Loucy (cell line): Measurements from ENCODE around the gene TTF2.

Experiments
- H2AFZ ChIP-seq: fragments of 200-600 bp; sonication (generic); 2 replicates; pipeline ENCODE4 v1.6.0; 2016; ENCODE audit warnings: antibody characterized with exemption, mild to moderate bottlenecking, low read length, moderate library complexity
- H3F3A ChIP-seq: fragments of 200-600 bp; 2 replicates; pipeline ENCODE4 v1.6.0; 2016; ENCODE audit warnings: antibody characterized with exemption, low read depth, mild to moderate bottlenecking
- H3K27me3 ChIP-seq: fragments of 200-600 bp; sonication (generic); 2 replicates; pipeline ENCODE4 v1.6.1; 2014; ENCODE audit warnings: low read length, mild to moderate bottlenecking; ENCODE audit not compliant: insufficient read depth, poor library complexity, severe bottlenecking
- H3K36me3 ChIP-seq: fragments of 200-600 bp; sonication (generic); 2 replicates; pipeline ENCODE4 v1.6.1; 2016; ENCODE audit warnings: low read length; ENCODE audit not compliant: insufficient read depth
- H3K4me1 ChIP-seq: fragments of 200-600 bp; sonication (generic); 2 replicates; pipeline ENCODE4 v1.5.1; 2014; ENCODE audit warnings: low read length, mild to moderate bottlenecking; ENCODE audit not compliant: insufficient read depth, poor library complexity, severe bottlenecking
- H3K4me2 ChIP-seq: fragments of 200-600 bp; sonication (generic); 2 replicates; pipeline ENCODE4 v1.6.0; 2014; ENCODE audit warnings: antibody characterized with exemption, low read length, low read depth, mild to moderate bottlenecking; ENCODE audit not compliant: poor library complexity, severe bottlenecking
- H3K4me3 ChIP-seq: fragments of 200-600 bp; sonication (generic); 2 replicates; pipeline ENCODE4 v1.5.1; 2014; ENCODE audit warnings: low read length, mild to moderate bottlenecking, mixed read lengths; ENCODE audit not compliant: poor library complexity, severe bottlenecking
- H3K79me2 ChIP-seq: fragments of 200-600 bp; sonication (generic); 2 replicates; pipeline ENCODE4 v1.6.1; 2014; ENCODE audit warnings: low read length; ENCODE audit not compliant: insufficient read depth
- H3K9ac ChIP-seq: fragments of 200-600 bp; sonication (generic); 2 replicates; pipeline ENCODE4 v1.6.0; 2014; ENCODE audit warnings: mild to moderate bottlenecking, low read depth, low read length, moderate library complexity; ENCODE audit not compliant: poor library complexity, severe bottlenecking
- H3K9me2 ChIP-seq: fragments of 200-600 bp; sonication (generic); replicated peaks from 2 replicates; pipeline ENCODE4 v1.6.1; 2016; ENCODE audit warnings: low read depth, low read length, mixed read lengths
- H3K9me3 ChIP-seq: fragments of 200-600 bp; sonication (generic); 2 replicates; pipeline ENCODE4 v1.6.1; 2014; ENCODE audit warnings: mild to moderate bottlenecking, antibody characterized with exemption, low read length, low read depth; ENCODE audit not compliant: insufficient read depth
- H4K20me1 ChIP-seq: fragments of 200-600 bp; sonication (generic); 2 replicates; pipeline ENCODE4 v1.6.0; 2014; ENCODE audit warnings: antibody characterized with exemption, low read length, mild to moderate bottlenecking; ENCODE audit not compliant: insufficient read depth, poor library complexity, severe bottlenecking
- CTCF ChIP-seq: fragments of 200-600 bp; sonication (generic); conservative IDR thresholded peaks from 2 replicates; pipeline ENCODE4 v1.5.1; 2014; ENCODE audit warnings: mild to moderate bottlenecking, antibody characterized with exemption, low read length
- EZH2phosphoT487 ChIP-seq: fragments of 200-600 bp; IDR thresholded peaks from 2 replicates; pipeline ENCODE4 v1.6.1; 2018; ENCODE audit warnings: antibody characterized with exemption, mild to moderate bottlenecking, moderate library complexity, borderline replicate concordance

TTF2 gene

GRCh38 chr1:117025568-117025967, 34.6 kb upstream of the TTF2 start:
- Histone ChIP-seq H3K4me3 (no peak overlapping the region), H3K9me2 (no peaks in the 10 kb centered on the region), H4K20me1 (no peaks in the 10 kb centered on the region), H3K4me1 (no peaks in the 10 kb centered on the region), H3K9me3 (no peaks in the 10 kb centered on the region), H3K27me3 (peaks cover 3% of the 10 kb centered on the region), H3K4me2 (no peak overlapping the region), H3K9ac (no peak overlapping the region), H3F3A (no peaks in the 10 kb centered on the region), H2AFZ (no peak overlapping the region), H3K36me3 (no peaks in the 10 kb centered on the region), H3K79me2 (no peaks in the 10 kb centered on the region)
- TF ChIP-seq EZH2phosphoT487 (no peak), CTCF (no peak)

GRCh38 chr1:117026361-117026760, 33.8 kb upstream of the TTF2 start:
- no peaks in the 10 kb centered on the region for H4K20me1 ChIP-seq
- peaks cover 3% of the 10 kb centered on the region for H3K27me3 ChIP-seq
- H2AFZ ChIP-seq: no peak overlapping the region

GRCh38 chr1:117029685-117030084, 30.4 kb upstream of the TTF2 start:
- H3K79me2 ChIP-seq: no peaks in the 10 kb centered on the region
- H3K4me3 ChIP-seq: no peak overlapping the region
- TF ChIP-seq EZH2phosphoT487 (no peak), CTCF (no peak)
- no peaks in the 10 kb centered on the region for H3F3A ChIP-seq
- H3K9me2 ChIP-seq: no peaks in the 10 kb centered on the region
- no peaks in the 10 kb centered on the region for H3K36me3 ChIP-seq
- no peaks in the 10 kb centered on the region for H3K4me1 ChIP-seq
- H3K27me3 ChIP-seq: no peaks in the 10 kb centered on the region
- no peak overlapping the region for H2AFZ ChIP-seq
- H3K9me3 ChIP-seq: no peaks in the 10 kb centered on the region
- H4K20me1 ChIP-seq: no peaks in the 10 kb centered on the region
- no peak overlapping the region for H3K4me2 ChIP-seq
- H3K9ac ChIP-seq: no peak overlapping the region

More at GRCh38 chr1:117026361-117026760, 33.8 kb upstream of the TTF2 start:
- no peaks in the 10 kb centered on the region for H3K9me3 ChIP-seq
- H3K9me2 ChIP-seq: no peaks in the 10 kb centered on the region
- no peak overlapping the region for H3K9ac ChIP-seq
- no peak overlapping the region for H3K4me3 ChIP-seq
- H3K79me2 ChIP-seq: no peaks in the 10 kb centered on the region
- no peaks in the 10 kb centered on the region for H3F3A ChIP-seq
- TF ChIP-seq CTCF: no peak
- no peaks in the 10 kb centered on the region for H3K4me1 ChIP-seq
- H3K4me2 ChIP-seq: no peak overlapping the region
- H3K36me3 ChIP-seq: no peaks in the 10 kb centered on the region
